ENCODE data around the gene MAP3K14. TPM values are rescaled to one million over a fixed set of nuclear protein-coding genes. Genes with fewer than 3 reads are reported as not detected.

MAP3K14 gene
- polyA plus RNA-seq, 4 donors = 6.4 to 19.2 (median 11.1) TPM

DNA sequence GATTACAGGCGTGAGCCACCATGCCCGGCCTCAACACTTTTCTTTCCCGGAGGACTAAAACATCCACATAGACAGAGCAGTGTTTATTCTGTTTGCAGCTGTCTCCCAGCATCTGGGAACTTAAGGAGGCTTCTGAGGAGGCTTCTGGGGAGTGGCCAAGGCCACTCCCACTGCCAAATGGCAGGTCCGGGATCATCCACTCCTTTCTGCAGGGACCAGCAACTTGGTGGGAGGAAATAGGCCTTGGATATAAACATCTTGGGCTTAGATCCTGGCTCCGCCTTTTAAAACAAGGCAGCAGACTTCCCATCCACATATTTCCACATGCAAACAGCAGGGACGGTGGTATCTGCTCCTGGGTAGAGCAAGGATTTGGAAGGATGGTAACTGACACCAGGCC, 40.8 kb downstream of the MAP3K14 start:
- Histone ChIP-seq H3K9me3 (ENCODE audit: control insufficient read depth in 2 of 2, insufficient read depth in 1 of 2, low read depth in 1 of 2, low read length in 1 of 2) (no peaks in the 10 kb centered on the region), H3K36me3 (ENCODE audit: control insufficient read depth in 3 of 3, insufficient read depth in 2 of 3, low read depth in 1 of 3, low read length in 3 of 3) (peaks cover 4 to 39% (median 10%) of the 10 kb centered on the region in 3 donors), H3K27ac (ENCODE audit: low read depth in 1 of 3, low read length in 2 of 3) (peak overlapping the region in 1 of 3 donors; percentile 54), H3K4me1 (ENCODE audit: control insufficient read depth in 3 of 3, insufficient read depth in 2 of 3, low read depth in 1 of 3, low read length in 2 of 3) (peaks cover 0 to 12% (median 5%) of the 10 kb centered on the region in 3 donors), H3K27me3 (ENCODE audit: control insufficient read depth in 3 of 3, insufficient read depth in 3 of 3, low read length in 3 of 3) (no peaks in the 10 kb centered on the region), H3K4me3 (ENCODE audit: low read depth in 1 of 3, low read length in 3 of 3) (no peak overlapping the region)
- FAIRE-seq (no peak), DNase-seq (no peak)
- 42 to 63% (median 49%) methylated on average over 6 of the region's 6 CpGs for WGBS, 3 donors

DNA sequence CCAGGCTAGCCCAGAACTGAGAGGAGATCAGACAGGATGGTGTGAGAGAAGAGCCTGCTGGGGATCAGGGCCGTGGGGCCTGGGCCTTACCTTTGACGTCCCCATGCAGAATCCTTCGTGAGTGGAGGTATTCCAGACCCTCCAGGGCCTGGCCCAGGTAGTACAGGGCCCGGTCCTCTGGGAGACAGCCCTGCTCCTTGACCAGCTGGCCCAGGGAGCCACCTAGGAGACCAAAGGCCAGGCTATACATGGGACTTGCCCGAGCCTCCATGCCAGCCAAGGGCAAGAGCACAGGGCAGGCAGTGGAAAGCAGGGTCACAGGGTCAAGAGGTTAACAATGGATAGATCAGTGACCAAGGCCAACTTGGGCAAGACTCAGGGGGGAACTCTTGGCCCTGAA, 42.8 kb downstream of the MAP3K14 start:
- Histone ChIP-seq H3K9me3 (ENCODE audit: control insufficient read depth in 2 of 2, insufficient read depth in 1 of 2, low read depth in 1 of 2, low read length in 1 of 2) (no peaks in the 10 kb centered on the region), H3K36me3 (ENCODE audit: control insufficient read depth in 3 of 3, insufficient read depth in 2 of 3, low read depth in 1 of 3, low read length in 3 of 3) (peaks cover 14 to 52% (median 18%) of the 10 kb centered on the region in 3 donors), H3K27me3 (ENCODE audit: control insufficient read depth in 3 of 3, insufficient read depth in 3 of 3, low read length in 3 of 3) (no peaks in the 10 kb centered on the region), H3K4me3 (ENCODE audit: low read depth in 1 of 3, low read length in 3 of 3) (no peak overlapping the region), H3K27ac (ENCODE audit: low read depth in 1 of 3, low read length in 2 of 3) (peak overlapping the region in 1 of 3 donors; percentile 17), H3K4me1 (ENCODE audit: control insufficient read depth in 3 of 3, insufficient read depth in 2 of 3, low read depth in 1 of 3, low read length in 2 of 3) (peaks cover 0 to 12% (median 5%) of the 10 kb centered on the region in 3 donors)
- DNase-seq (no peak), FAIRE-seq (no peak)
- 87 to 93% (median 87%) methylated on average over 5 of the region's 5 CpGs for WGBS, 3 donors

GRCh38 chr17:45273551-45273957, 43.3 kb downstream of the MAP3K14 start:
- Histone ChIP-seq H3K27ac (ENCODE audit: low read depth in 1 of 3, low read length in 2 of 3) (no peak overlapping the region), H3K36me3 (ENCODE audit: control insufficient read depth in 3 of 3, insufficient read depth in 2 of 3, low read depth in 1 of 3, low read length in 3 of 3) (peaks cover 15 to 52% (median 22%) of the 10 kb centered on the region in 3 donors), H3K27me3 (ENCODE audit: control insufficient read depth in 3 of 3, insufficient read depth in 3 of 3, low read length in 3 of 3) (no peaks in the 10 kb centered on the region), H3K4me1 (ENCODE audit: control insufficient read depth in 3 of 3, insufficient read depth in 2 of 3, low read depth in 1 of 3, low read length in 2 of 3) (peaks cover 0 to 12% (median 5%) of the 10 kb centered on the region in 3 donors), H3K4me3 (ENCODE audit: low read depth in 1 of 3, low read length in 3 of 3) (no peak overlapping the region), H3K9me3 (ENCODE audit: control insufficient read depth in 2 of 2, insufficient read depth in 1 of 2, low read depth in 1 of 2, low read length in 1 of 2) (no peaks in the 10 kb centered on the region)
- DNase-seq (no peak), FAIRE-seq (no peak)
- 73 to 84% (median 83%) methylated on average over 16 of the region's 16 CpGs for WGBS, 3 donors

GRCh38 chr17:45271603-45272002, 45.2 kb downstream of the MAP3K14 start:
- Histone ChIP-seq H3K4me1 (ENCODE audit: control insufficient read depth in 3 of 3, insufficient read depth in 2 of 3, low read depth in 1 of 3, low read length in 2 of 3) (peaks cover 0 to 3% (median 0%) of the 10 kb centered on the region in 3 donors), H3K27me3 (ENCODE audit: control insufficient read depth in 3 of 3, insufficient read depth in 3 of 3, low read length in 3 of 3) (no peaks in the 10 kb centered on the region), H3K36me3 (ENCODE audit: control insufficient read depth in 3 of 3, insufficient read depth in 2 of 3, low read depth in 1 of 3, low read length in 3 of 3) (peaks cover 18 to 70% (median 30%) of the 10 kb centered on the region in 3 donors), H3K4me3 (ENCODE audit: low read depth in 1 of 3, low read length in 3 of 3) (no peak overlapping the region), H3K9me3 (ENCODE audit: control insufficient read depth in 2 of 2, insufficient read depth in 1 of 2, low read depth in 1 of 2, low read length in 1 of 2) (no peaks in the 10 kb centered on the region), H3K27ac (ENCODE audit: low read depth in 1 of 3, low read length in 2 of 3) (no peak overlapping the region)
- no peak for FAIRE-seq
- 56 to 77% (median 67%) methylated on average over 3 of the region's 3 CpGs for WGBS, 3 donors
- peak in 1 of 2 donors; percentile 55 for DNase-seq

DNA sequence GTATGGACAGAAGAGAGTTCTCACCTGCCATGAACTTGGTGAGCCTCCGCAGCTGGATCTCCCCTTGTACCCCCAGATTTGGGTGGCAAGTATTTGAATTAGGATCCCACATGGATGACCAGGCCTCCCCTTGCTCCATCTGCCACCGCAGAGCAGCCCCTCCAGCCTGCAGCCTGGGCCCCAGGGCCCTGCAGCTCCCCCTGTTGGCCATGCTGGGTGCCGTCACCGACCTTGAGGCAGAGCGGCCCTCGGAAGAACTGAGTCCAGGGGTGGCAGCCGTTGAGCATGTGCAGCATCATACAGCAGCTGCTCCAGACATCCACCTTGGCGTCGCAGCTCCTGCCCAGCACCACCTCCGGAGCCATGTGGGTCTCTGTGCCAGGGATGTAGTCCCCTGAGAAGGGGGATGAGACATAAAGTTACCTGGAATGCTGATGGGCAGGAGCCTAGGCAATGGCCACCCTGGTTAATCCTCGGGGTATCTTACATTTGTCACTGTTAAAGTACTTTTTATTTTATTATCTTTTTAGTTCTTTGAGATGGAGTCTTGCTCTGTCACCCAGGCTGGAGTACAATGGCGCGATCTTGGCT, 45.9 kb downstream of the MAP3K14 start:
- 79 to 88% (median 84%) methylated on average over 12 to 13 of the region's 13 CpGs for WGBS, 3 donors
- Histone ChIP-seq H3K9me3 (ENCODE audit: control insufficient read depth in 2 of 2, insufficient read depth in 1 of 2, low read depth in 1 of 2, low read length in 1 of 2) (no peaks in the 10 kb centered on the region), H3K36me3 (ENCODE audit: control insufficient read depth in 3 of 3, insufficient read depth in 2 of 3, low read depth in 1 of 3, low read length in 3 of 3) (peaks cover 18 to 74% (median 30%) of the 10 kb centered on the region in 3 donors), H3K27ac (ENCODE audit: low read depth in 1 of 3, low read length in 2 of 3) (no peak overlapping the region), H3K27me3 (ENCODE audit: control insufficient read depth in 3 of 3, insufficient read depth in 3 of 3, low read length in 3 of 3) (no peaks in the 10 kb centered on the region), H3K4me3 (ENCODE audit: low read depth in 1 of 3, low read length in 3 of 3) (no peak overlapping the region), H3K4me1 (ENCODE audit: control insufficient read depth in 3 of 3, insufficient read depth in 2 of 3, low read depth in 1 of 3, low read length in 2 of 3) (peaks cover 2 to 7% (median 5%) of the 10 kb centered on the region in 3 donors)
- DNase-seq (no peak), FAIRE-seq (no peak)

DNA sequence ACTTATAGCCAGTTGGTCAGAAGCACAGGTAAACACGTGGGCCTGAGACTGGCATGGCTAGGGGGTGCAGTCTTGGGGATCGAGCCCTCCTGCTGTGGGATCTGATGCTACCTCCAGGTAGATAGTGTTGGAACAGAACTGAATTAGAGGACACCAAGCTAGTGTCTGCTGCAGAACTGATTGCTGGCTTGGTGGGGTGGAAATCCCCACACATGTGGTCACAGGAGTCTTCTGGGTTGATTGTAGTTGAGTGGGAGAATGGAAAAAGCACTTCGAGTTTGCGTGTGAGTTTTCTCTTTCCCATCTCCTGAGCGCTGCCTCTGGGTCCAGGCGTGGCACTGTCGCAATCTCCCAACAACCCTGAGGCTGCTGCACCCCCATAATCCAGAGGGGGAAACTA, 46.9 kb downstream of the MAP3K14 start:
- DNase-seq (no peak), FAIRE-seq (no peak)
- no peaks in the 10 kb centered on the region for H3K27me3 ChIP-seq (ENCODE audit: control insufficient read depth in 3 of 3, insufficient read depth in 3 of 3, low read length in 3 of 3)
- WGBS, 3 donors = 84 to 89% (median 87%) methylated on average over 7 of the region's 7 CpGs
- no peak overlapping the region for H3K27ac ChIP-seq (ENCODE audit: low read depth in 1 of 3, low read length in 2 of 3)
- peaks cover 18 to 77% (median 30%) of the 10 kb centered on the region in 3 donors for H3K36me3 ChIP-seq (ENCODE audit: control insufficient read depth in 3 of 3, insufficient read depth in 2 of 3, low read depth in 1 of 3, low read length in 3 of 3)
- no peaks in the 10 kb centered on the region for H3K9me3 ChIP-seq (ENCODE audit: control insufficient read depth in 2 of 2, insufficient read depth in 1 of 2, low read depth in 1 of 2, low read length in 1 of 2)
- H3K4me3 ChIP-seq (ENCODE audit: low read depth in 1 of 3, low read length in 3 of 3) = no peak overlapping the region
- peaks cover 2 to 15% (median 7%) of the 10 kb centered on the region in 3 donors for H3K4me1 ChIP-seq (ENCODE audit: control insufficient read depth in 3 of 3, insufficient read depth in 2 of 3, low read depth in 1 of 3, low read length in 2 of 3)

- Histone ChIP-seq H3K9me3 (ENCODE audit: control insufficient read depth in 2 of 2, insufficient read depth in 1 of 2, low read depth in 1 of 2, low read length in 1 of 2) (no peaks in the 10 kb centered on the region), H3K27ac (ENCODE audit: low read depth in 1 of 3, low read length in 2 of 3) (no peak overlapping the region), H3K4me1 (ENCODE audit: control insufficient read depth in 3 of 3, insufficient read depth in 2 of 3, low read depth in 1 of 3, low read length in 2 of 3) (peaks cover 10 to 36% (median 19%) of the 10 kb centered on the region in 3 donors), H3K27me3 (ENCODE audit: control insufficient read depth in 3 of 3, insufficient read depth in 3 of 3, low read length in 3 of 3) (no peaks in the 10 kb centered on the region), H3K36me3 (ENCODE audit: control insufficient read depth in 3 of 3, insufficient read depth in 2 of 3, low read depth in 1 of 3, low read length in 3 of 3) (peaks cover 15 to 82% (median 24%) of the 10 kb centered on the region in 3 donors), H3K4me3 (ENCODE audit: low read depth in 1 of 3, low read length in 3 of 3) (no peak overlapping the region)
- 93 to 95% (median 94%) methylated on average over 10 of the region's 10 CpGs for WGBS, 3 donors
- DNase-seq (no peak), FAIRE-seq (no peak)
Measured at GRCh38 chr17:45267436-45268055, 49.3 kb downstream of the MAP3K14 start.

DNA sequence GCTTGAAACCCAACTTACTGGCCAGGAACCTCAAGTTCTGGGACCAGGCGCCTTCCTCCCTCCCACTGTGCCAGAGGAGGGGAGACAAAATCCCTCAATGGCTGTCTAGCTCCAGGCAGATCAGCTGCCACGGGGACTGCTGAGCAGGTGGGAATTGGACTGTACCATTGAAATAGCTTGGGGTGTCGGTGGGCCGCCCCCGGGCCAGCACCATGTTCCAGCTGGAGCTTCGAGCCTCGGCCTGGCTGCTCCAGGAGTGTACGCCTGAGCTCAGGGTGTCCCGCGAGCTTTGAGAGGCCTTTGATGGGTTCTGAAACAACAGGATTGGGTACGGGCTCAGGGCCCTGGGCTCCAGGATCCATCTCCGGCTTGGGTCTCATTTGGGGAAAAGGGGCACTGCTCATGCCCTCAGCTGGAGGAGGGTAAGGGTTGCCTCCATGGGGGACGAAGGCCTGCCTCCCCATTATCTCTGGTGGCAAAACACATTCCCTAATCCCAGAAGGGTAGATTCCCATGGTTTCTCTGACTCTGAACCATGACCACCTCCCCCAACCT, 50.4 kb downstream of the MAP3K14 start:
- FAIRE-seq = no peak
- H3K27ac ChIP-seq (ENCODE audit: low read depth in 1 of 3, low read length in 2 of 3) = peak overlapping the region; percentile 38 to 69 (median 69)

More for the DNA sequence above, 50.4 kb downstream of the MAP3K14 start:
- peaks cover 15 to 79% (median 21%) of the 10 kb centered on the region in 3 donors for H3K36me3 ChIP-seq (ENCODE audit: control insufficient read depth in 3 of 3, insufficient read depth in 2 of 3, low read depth in 1 of 3, low read length in 3 of 3)
- H3K27me3 ChIP-seq (ENCODE audit: control insufficient read depth in 3 of 3, insufficient read depth in 3 of 3, low read length in 3 of 3) = no peaks in the 10 kb centered on the region
- 92 to 93% (median 92%) methylated on average over 13 of the region's 13 CpGs for WGBS, 3 donors
- H3K4me3 ChIP-seq (ENCODE audit: low read depth in 1 of 3, low read length in 3 of 3) = no peak overlapping the region
- no peak for DNase-seq
- H3K9me3 ChIP-seq (ENCODE audit: control insufficient read depth in 2 of 2, insufficient read depth in 1 of 2, low read depth in 1 of 2, low read length in 1 of 2) = no peaks in the 10 kb centered on the region
- H3K4me1 ChIP-seq (ENCODE audit: control insufficient read depth in 3 of 3, insufficient read depth in 2 of 3, low read depth in 1 of 3, low read length in 2 of 3) = peaks cover 12 to 44% (median 23%) of the 10 kb centered on the region in 3 donors
